ENCODE data around the gene NOTCH3.

GRCh38 chr19:15222738-15223648 lies 22.2 kb upstream of the NOTCH3 start:
- TF ChIP-seq PAX5 (IDR thresholded peaks at IDR 0.05; ENCODE audit: insufficient read depth, low read length, severe bottlenecking) (no peak), POLR2AphosphoS5 (IDR thresholded peaks at IDR 0.05; ENCODE audit: low read depth, low read length) (no peak), POLR2A (IDR thresholded peaks at IDR 0.05; ENCODE audit: low read depth, low read length) (no peak), TAF1 (IDR thresholded peaks at IDR 0.05; ENCODE audit: low read depth, low read length) (no peak), POU2F2 (IDR thresholded peaks at IDR 0.05; ENCODE audit: low read depth, low read length) (no peak; the same call in 1 of the 2 replicates), SPI1 (IDR thresholded peaks at IDR 0.05; ENCODE audit: low read depth, low read length) (no peak)

All from GM12891 (cell line).